ENCODE results near the gene FAM50B.

FAM50B gene

GRCh38 chr6:3884007-3884745, 35.0 kb downstream of the FAM50B start:
- TF ChIP-seq, protein P1, sequence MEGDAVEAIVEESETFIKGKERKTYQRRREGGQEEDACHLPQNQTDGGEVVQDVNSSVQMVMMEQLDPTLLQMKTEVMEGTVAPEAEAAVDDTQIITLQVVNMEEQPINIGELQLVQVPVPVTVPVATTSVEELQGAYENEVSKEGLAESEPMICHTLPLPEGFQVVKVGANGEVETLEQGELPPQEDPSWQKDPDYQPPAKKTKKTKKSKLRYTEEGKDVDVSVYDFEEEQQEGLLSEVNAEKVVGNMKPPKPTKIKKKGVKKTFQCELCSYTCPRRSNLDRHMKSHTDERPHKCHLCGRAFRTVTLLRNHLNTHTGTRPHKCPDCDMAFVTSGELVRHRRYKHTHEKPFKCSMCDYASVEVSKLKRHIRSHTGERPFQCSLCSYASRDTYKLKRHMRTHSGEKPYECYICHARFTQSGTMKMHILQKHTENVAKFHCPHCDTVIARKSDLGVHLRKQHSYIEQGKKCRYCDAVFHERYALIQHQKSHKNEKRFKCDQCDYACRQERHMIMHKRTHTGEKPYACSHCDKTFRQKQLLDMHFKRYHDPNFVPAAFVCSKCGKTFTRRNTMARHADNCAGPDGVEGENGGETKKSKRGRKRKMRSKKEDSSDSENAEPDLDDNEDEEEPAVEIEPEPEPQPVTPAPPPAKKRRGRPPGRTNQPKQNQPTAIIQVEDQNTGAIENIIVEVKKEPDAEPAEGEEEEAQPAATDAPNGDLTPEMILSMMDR (IDR thresholded peaks at IDR 0.05; ENCODE audit: low read depth, low read length, missing control alignments): no peak
- DNase-seq (ENCODE audit: low read depth): no peak
- no peak overlapping the region for H3K4me3 ChIP-seq (ENCODE audit: low read depth, low read length)

DNA sequence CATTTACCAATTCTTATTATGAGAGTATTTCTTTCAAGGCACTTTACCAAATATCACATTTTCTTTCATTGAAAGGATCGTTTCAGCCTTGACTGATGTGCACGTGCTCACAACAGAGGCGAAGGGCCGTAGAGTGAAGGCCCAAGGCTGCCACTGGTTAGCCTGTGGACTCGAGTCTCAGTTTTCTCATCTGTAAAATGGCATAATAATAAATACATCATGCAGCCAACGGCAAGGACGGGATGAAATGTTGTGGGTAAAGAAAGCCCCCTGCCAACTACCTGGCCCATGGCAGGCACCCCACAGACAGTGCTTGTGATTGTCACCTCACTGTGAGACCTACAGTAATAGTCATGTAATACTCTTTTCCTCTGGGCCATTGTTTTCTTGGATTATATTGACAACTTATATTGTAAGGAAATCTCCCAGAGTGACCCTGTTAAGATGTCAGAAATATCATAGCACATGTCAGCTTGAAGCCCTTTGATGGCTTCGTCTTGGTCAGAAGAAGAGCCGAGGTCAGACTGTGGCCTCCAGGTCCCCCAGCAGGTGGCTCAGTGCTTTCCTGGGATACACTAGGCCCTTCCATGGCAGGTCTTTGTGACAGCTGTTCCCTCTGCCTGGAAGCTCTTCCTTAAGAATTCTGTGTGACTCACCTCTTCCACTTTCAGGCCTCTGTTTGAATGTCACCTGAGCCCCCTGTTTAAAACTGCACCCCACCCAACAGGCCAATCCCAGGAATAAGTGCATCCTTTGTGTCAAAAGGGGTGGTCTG, 36.3 kb downstream of the FAM50B start:
- DNase-seq (ENCODE audit: low read depth): no peak
- no peak overlapping the region for H3K4me3 ChIP-seq (ENCODE audit: low read depth, low read length)
- TF ChIP-seq, protein P1 (IDR thresholded peaks at IDR 0.05; ENCODE audit: low read depth, low read length, missing control alignments): peak; percentile 12

DNA sequence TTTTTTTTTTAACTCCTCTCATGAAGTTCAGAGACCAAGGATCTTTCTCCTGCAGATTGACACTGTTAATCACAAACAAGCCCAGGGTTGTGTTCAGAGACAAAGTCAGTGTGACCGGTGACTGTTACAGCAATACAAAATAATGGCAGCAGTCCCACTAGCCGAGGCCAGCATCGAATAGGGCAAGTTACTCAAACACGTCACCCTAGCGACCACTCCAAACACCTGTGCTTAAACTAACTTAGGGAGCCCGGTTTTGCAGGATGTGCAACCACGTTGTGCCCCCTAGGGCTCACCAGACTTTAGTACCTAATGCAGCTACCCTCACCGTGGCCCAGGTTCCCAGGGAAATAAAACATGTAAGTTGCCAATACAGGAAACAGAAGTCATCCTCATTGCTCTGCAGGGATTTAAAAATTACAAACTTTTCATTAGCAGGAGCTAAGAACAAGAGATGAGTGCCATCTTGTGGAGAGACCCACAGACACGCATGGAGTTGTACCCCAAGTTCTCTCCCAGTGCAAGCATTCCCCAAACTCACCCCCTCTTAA, 38.1 kb downstream of the FAM50B start:
- DNase-seq (ENCODE audit: low read depth): peak; percentile 4

DNA sequence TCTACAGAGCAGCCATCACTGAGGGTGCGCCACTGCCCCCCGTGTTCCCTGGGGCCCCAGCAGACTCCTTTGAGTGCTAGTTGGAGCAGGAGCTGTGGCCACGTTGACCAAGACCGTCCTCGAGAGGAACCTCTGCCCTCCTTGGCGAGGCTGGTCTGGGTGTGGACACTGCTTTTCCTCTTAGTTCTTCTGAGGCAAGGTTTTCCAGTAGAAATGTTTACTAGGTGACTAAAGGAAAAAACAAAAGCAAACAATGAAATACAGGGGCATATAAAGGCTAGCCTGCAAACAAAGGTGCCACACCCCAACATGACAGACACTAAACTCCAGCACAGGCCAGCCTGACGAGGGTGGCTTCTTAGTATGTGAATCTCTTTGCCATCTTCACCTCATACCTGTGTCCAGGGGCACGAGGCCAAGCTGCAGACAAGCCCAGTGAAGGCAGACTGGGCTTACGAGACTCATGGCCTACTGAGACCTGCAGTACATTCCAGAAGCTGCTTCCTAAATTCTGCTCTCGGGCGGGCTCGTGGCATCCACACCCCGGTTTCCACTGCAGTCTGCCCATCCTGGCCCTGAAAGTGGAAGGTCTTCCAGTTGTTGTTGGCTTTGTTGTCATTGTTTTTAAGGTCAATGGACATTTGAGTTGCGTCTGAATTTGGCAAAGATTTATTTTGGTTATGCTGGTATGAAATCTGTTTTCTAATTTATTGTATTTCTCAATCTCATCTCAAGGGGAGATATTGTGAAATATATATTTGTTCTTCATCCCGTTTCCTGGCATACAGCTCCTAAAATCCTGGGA, 39.2 kb downstream of the FAM50B start:
- no peak for DNase-seq (ENCODE audit: low read depth)
- TF ChIP-seq, protein P1 (IDR thresholded peaks at IDR 0.05; ENCODE audit: low read depth, low read length, missing control alignments): no peak
- no peak overlapping the region for H3K4me3 ChIP-seq (ENCODE audit: low read depth, low read length)

More for the DNA sequence above, 38.1 kb downstream of the FAM50B start:
- TF ChIP-seq, protein P1 (IDR thresholded peaks at IDR 0.05; ENCODE audit: low read depth, low read length, missing control alignments): peak; percentile 43
- no peak overlapping the region for H3K4me3 ChIP-seq (ENCODE audit: low read depth, low read length)

DNA sequence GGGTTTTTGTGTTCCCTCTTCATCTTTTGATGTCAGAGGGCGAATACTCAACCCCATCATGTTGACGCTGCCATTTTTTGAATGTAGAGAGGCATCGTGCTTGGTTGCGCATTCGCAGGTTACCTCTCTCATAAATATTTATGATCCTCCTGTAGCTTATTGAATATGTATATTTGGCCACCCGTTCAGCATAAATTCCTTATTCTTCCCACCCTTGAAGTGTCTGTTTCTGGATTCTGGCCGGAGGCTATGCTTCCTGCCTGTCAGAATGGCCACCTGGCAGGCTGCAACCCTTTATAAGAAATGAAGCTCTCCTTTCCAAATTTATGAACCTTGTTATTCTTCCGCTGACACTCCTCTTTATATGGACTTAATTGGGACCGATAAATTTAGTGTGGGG, 40.9 kb downstream of the FAM50B start:
- no peak for DNase-seq (ENCODE audit: low read depth)
- no peak overlapping the region for H3K4me3 ChIP-seq (ENCODE audit: low read depth, low read length)
- TF ChIP-seq, protein P1 (IDR thresholded peaks at IDR 0.05; ENCODE audit: low read depth, low read length, missing control alignments): no peak

DNA sequence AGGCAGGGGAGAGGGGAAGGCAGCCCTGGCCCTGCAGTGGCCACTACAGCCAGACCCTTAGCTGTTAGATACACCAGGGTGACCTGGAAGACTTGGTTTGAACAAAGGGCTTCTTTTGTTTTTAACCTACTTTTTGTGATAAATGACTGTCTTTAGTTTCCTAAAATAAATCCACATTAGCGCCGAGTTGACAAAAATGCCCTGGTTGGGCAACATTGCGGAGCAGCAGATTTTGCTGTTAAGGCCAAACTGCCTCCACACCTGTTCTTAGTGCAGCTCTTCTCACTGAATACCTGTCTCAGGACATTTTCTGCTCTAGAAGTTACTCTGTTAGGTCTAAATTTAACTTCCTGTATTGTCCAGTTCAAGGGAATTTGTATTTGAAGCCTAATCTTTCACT, 42.7 kb downstream of the FAM50B start:
- no peak overlapping the region for H3K4me3 ChIP-seq (ENCODE audit: low read depth, low read length)
- no peak for DNase-seq (ENCODE audit: low read depth)
- TF ChIP-seq, protein P1 (IDR thresholded peaks at IDR 0.05; ENCODE audit: low read depth, low read length, missing control alignments): no peak

Measured in GM12864 (cell line).